Kidney (tissue), 14 donors: Measurements from ENCODE around the gene DYRK3. TPM values are rescaled to one million over a fixed set of nuclear protein-coding genes. Genes with fewer than 3 reads are reported as not detected.

Experiments used
- DNase-seq, 5 donors: peaks; one replicate each; pipeline ENCODE4 v3.0.0-alpha.2; 2013 to 2020
- FAIRE-seq: peaks from 2 replicates; lab custom pipeline; 2012; peaks lifted over from hg19 to GRCh38; lab: Jason Lieb, UNC
- H3K27ac ChIP-seq, 2 donors: one replicate each; pipeline ENCODE4 v1.7.0; 2013; ENCODE audit warnings: low read depth in 2 of 2, low read length in 2 of 2, inconsistent platforms in 1 of 2
- H3K27me3 ChIP-seq: one replicate; pipeline ENCODE4 v1.7.1; 2013; ENCODE audit warnings: low read length, inconsistent platforms; ENCODE audit not compliant: control insufficient read depth, insufficient read depth
- H3K36me3 ChIP-seq, 3 donors: one replicate each; pipeline versions ENCODE4 v1.7.0 to v1.7.1; 2013; ENCODE audit warnings: low read length in 3 of 3, control low read depth in 1 of 3, inconsistent platforms in 1 of 3; ENCODE audit not compliant: insufficient read depth in 3 of 3, control insufficient read depth in 2 of 3
- H3K4me1 ChIP-seq, 3 donors: one replicate each; pipeline versions ENCODE4 v1.7.0 to v1.7.1; 2013; ENCODE audit warnings: low read length in 3 of 3, inconsistent platforms in 1 of 3, low read depth in 1 of 3; ENCODE audit not compliant: control insufficient read depth in 2 of 3, insufficient read depth in 2 of 3
- H3K4me3 ChIP-seq, 3 donors: one replicate each; pipeline versions ENCODE4 v1.7.0 to v1.8.1; 2013; ENCODE audit warnings: low read length in 3 of 3, control low read depth in 1 of 3, inconsistent platforms in 1 of 3
- H3K9ac ChIP-seq, 3 donors: one replicate each; pipeline versions ENCODE4 v1.7.0 to v1.7.1; 2013; ENCODE audit warnings: low read length in 3 of 3, control low read depth in 1 of 3, inconsistent platforms in 1 of 3
- H3K9me3 ChIP-seq, 3 donors: one replicate each; pipeline versions ENCODE4 v1.7.0 to v1.7.1; 2013; ENCODE audit warnings: low read length in 3 of 3, control low read depth in 1 of 3, inconsistent platforms in 1 of 3; ENCODE audit not compliant: control insufficient read depth in 2 of 3, insufficient read depth in 1 of 3
- CTCF ChIP-seq: IDR thresholded peaks from 3 replicates; pipeline ENCODE4 v1.5.1; 2012; ENCODE audit warnings: mild to moderate bottlenecking, moderate library complexity, borderline replicate concordance; ENCODE audit not compliant: insufficient read depth; ENCODE audit errors: extremely low read depth
- intact Hi-C: fragments of 100-400 bp; cut with DNase I; formaldehyde crosslinking; loops from one replicate; pipeline ENCODE4 v1.11.1; 2022
- polyA plus RNA-seq: library from polyadenylated mRNA; stranded (reverse); fragments of 350-450 nt; fragmentation: Illumina TruSeq; extraction: RNeasy Lipid Tissue Mini Kit (QIAGEN cat#74804); gene quantifications from one replicate; pipeline ENCODE4 v1.2.3, GENCODE V29; 2014; ENCODE audit warnings: low read depth, low replicate concordance; ENCODE audit not compliant: insufficient read depth
- total RNA-seq: library from RNA; stranded (reverse); fragmentation: NEBNext Ultra II Directional; extraction: Animal tissue kit (Norgen Biotek cat#: 25700); gene quantifications from one replicate; pipeline ENCODE4 v1.2.1, GENCODE V29; 2021
- donor health status: control.
- donor health status: control.
- donor health status: control.
- donor health status: control.
- donor health status: control.
- donor health status: DM: yes; HTN: yes; CAD: no.
- donor health status: Normal renal cell carcinoma (clear cell type).

The DYRK3 gene
- total and polyA plus RNA-seq, 2 donors from 2014 or later: 3.5 to 12.7 TPM

- TF ChIP-seq CTCF: no peak
- Histone ChIP-seq H3K9me3 (no peaks in the 10 kb centered on the region), H3K9ac (no peak overlapping the region), H3K4me1 (peaks cover 5 to 69% (median 67%) of the 10 kb centered on the region in 3 donors), H3K4me3 (no peak overlapping the region), H3K36me3 (no peaks in the 10 kb centered on the region), H3K27me3 (no peaks in the 10 kb centered on the region), H3K27ac (no peak overlapping the region)
- DNase-seq: no peak
- FAIRE-seq: no peak
- intact Hi-C loops: no loop called here
Observed at GRCh38 chr1:206698011-206698410, 62.7 kb downstream of the DYRK3 start.

Other genes with a start within 250 kb of the DYRK3 start
- gene IKBKE, start 165.1 kb upstream of the DYRK3 start, total RNA-seq: 14.5 TPM
- gene IKBKE, start 165.1 kb upstream of the DYRK3 start, polyA plus RNA-seq: 3.4 TPM
- gene RASSF5, start 128.0 kb upstream of the DYRK3 start, total RNA-seq: 18.8 TPM
- 2.4 TPM for gene RASSF5, start 128.0 kb upstream of the DYRK3 start, polyA plus RNA-seq
- 45.1 TPM for gene EIF2D, start 23.1 kb upstream of the DYRK3 start, total RNA-seq
- 44.5 TPM for gene EIF2D, start 23.1 kb upstream of the DYRK3 start, polyA plus RNA-seq
- gene MAPKAPK2, start 49.4 kb downstream of the DYRK3 start, total RNA-seq: 113 TPM
- 84.5 TPM for gene MAPKAPK2, start 49.4 kb downstream of the DYRK3 start, polyA plus RNA-seq
- gene IL19, start 135.2 kb downstream of the DYRK3 start, total RNA-seq: 3.6 TPM
- gene IL19, start 135.2 kb downstream of the DYRK3 start, polyA plus RNA-seq: 0.41 TPM
- 2.5 TPM for gene IL10, start 137.0 kb downstream of the DYRK3 start, total RNA-seq
- 0.49 TPM for gene IL10, start 137.0 kb downstream of the DYRK3 start, polyA plus RNA-seq
- not detected for gene IL20, start 230.1 kb downstream of the DYRK3 start, total RNA-seq
- not detected for gene IL20, start 230.1 kb downstream of the DYRK3 start, polyA plus RNA-seq